Liver (tissue), 2 donors: ENCODE results near the gene PCP2.

ENCODE experiments used
- HNF4G ChIP-seq: IDR thresholded peaks from 2 replicates; pipeline ENCODE4 v1.6.1; 2016; ENCODE audit warnings: antibody characterized with exemption
- ZBTB33 ChIP-seq: IDR thresholded peaks from 2 replicates; pipeline ENCODE4 v1.6.1; 2016; ENCODE audit warnings: antibody characterized with exemption
- donor health status: healthy.

GRCh38 chr19:7652061-7652641 is 18.6 kb upstream of the PCP2 start:
- TF ChIP-seq HNF4G = no peak
- no peak for TF ChIP-seq ZBTB33
